Kidney epithelial cell (primary cell): ENCODE results near the gene TCEA2. TPM values are rescaled to one million over a fixed set of nuclear protein-coding genes. Genes with fewer than 3 reads are reported as not detected.

ENCODE experiments used
- DNase-seq: peaks from one replicate; pipeline ENCODE4 v3.0.0-alpha.2; 2010; ENCODE audit warnings: low read depth
- H3K27me3 ChIP-seq: 2 replicates; pipeline ENCODE4 v1.6.0; 2011; ENCODE audit warnings: low read length; ENCODE audit not compliant: control insufficient read depth, insufficient read depth
- H3K36me3 ChIP-seq: 2 replicates; pipeline ENCODE4 v1.5.1; 2011; ENCODE audit warnings: low read length; ENCODE audit not compliant: control insufficient read depth, insufficient read depth
- H3K4me3 ChIP-seq: 2 replicates; pipeline ENCODE4 v1.5.1; 2011; ENCODE audit warnings: low read depth, mild to moderate bottlenecking, control low read depth, low read length
- CTCF ChIP-seq: IDR thresholded peaks from 2 replicates; pipeline ENCODE4 v1.5.1; 2011; ENCODE audit warnings: mild to moderate bottlenecking, moderate library complexity, low read length, control low read depth, inconsistent platforms; ENCODE audit not compliant: insufficient read depth, poor library complexity, severe bottlenecking
- total RNA-seq: library from RNA; depleted of rRNA; stranded (reverse); fragments of >200 nt; gene quantifications from 2 replicates; pipeline ENCODE4 v1.2.3, GENCODE V29; 2015

Gene TCEA2
- total RNA-seq, 1 donor from 2014 or later = 23.9 TPM

GRCh38 chr20:64091770-64092169, 28.8 kb downstream of the TCEA2 start:
- TF ChIP-seq CTCF = no peak
- Histone ChIP-seq H3K27me3 (peaks cover 49% of the 10 kb centered on the region), H3K4me3 (no peak overlapping the region), H3K36me3 (no peaks in the 10 kb centered on the region)
- DNase-seq = no peak

GRCh38 chr20:64092258-64093012, 29.4 kb downstream of the TCEA2 start:
- no peak for TF ChIP-seq CTCF
- Histone ChIP-seq H3K4me3 (no peak overlapping the region), H3K36me3 (no peaks in the 10 kb centered on the region), H3K27me3 (peaks cover 47% of the 10 kb centered on the region)
- no peak for DNase-seq

GRCh38 chr20:64093013-64093503, 30.1 kb downstream of the TCEA2 start:
- peaks cover 43% of the 10 kb centered on the region for H3K27me3 ChIP-seq
- TF ChIP-seq CTCF = no peak
- H3K36me3 ChIP-seq = no peaks in the 10 kb centered on the region
- H3K4me3 ChIP-seq = no peak overlapping the region
- DNase-seq = no peak

GRCh38 chr20:64095455-64095854, 32.5 kb downstream of the TCEA2 start:
- Histone ChIP-seq H3K36me3 (no peaks in the 10 kb centered on the region), H3K4me3 (no peak overlapping the region), H3K27me3 (peaks cover 26% of the 10 kb centered on the region)
- no peak for DNase-seq
- TF ChIP-seq CTCF = no peak

- no peak for TF ChIP-seq CTCF
- H3K4me3 ChIP-seq = no peak overlapping the region
- no peak for DNase-seq
- peaks cover 30% of the 10 kb centered on the region for H3K27me3 ChIP-seq
- no peaks in the 10 kb centered on the region for H3K36me3 ChIP-seq
Measured at GRCh38 chr20:64095927-64096326, 32.9 kb downstream of the TCEA2 start.

- no peak for TF ChIP-seq CTCF
- no peak overlapping the region for H3K4me3 ChIP-seq
- H3K36me3 ChIP-seq = no peaks in the 10 kb centered on the region
- DNase-seq = no peak
- peaks cover 33% of the 10 kb centered on the region for H3K27me3 ChIP-seq
Measured at GRCh38 chr20:64096535-64096934, 33.5 kb downstream of the TCEA2 start.
